Measurements from ENCODE around the gene MERTK. TPM values are rescaled to one million over a fixed set of nuclear protein-coding genes. Genes with fewer than 3 reads are reported as not detected.
"Not testable (repeated sequence)": the region's sequence is repeated elsewhere in the genome, so short reads cannot be mapped to it uniquely, and the experiment has no call there.

Gene MERTK
- total RNA-seq, 4 donors from 2014 or later, result 13.2 to 47.4 (median 32.3) TPM

- Histone ChIP-seq H3K27me3 (no peaks in the 10 kb centered on the region), H3K36me3 (no peaks in the 10 kb centered on the region), H3K4me3 (no peak overlapping the region), H3K9me3 (no peaks in the 10 kb centered on the region), H3K27ac (no peak overlapping the region), H3K4me1 (peaks cover 0 to 19% (median 0%) of the 10 kb centered on the region in 3 donors)
- TF ChIP-seq POLR2A (IDR thresholded peaks at IDR 0.05), result no peak
- no peak for TF ChIP-seq EP300 (IDR thresholded peaks at IDR 0.05)
- no peak for TF ChIP-seq POLR2AphosphoS5 (IDR thresholded peaks at IDR 0.05)
- TF ChIP-seq CTCF (IDR thresholded peaks at IDR 0.05), result no peak
- WGBS, 2 donors (ENCODE audit: low coverage in 1 of 2), result 72 to 94% methylated on average over 3 of the region's 3 CpGs
- ATAC-seq, result no peak
These were observed 136.5 kb downstream of the MERTK start for GRCh38 chr2:112034924-112035323.

- no peak overlapping the region for H3K27ac ChIP-seq
- TF ChIP-seq POLR2A (IDR thresholded peaks at IDR 0.05) (no peak), EP300 (IDR thresholded peaks at IDR 0.05) (no peak), CTCF (IDR thresholded peaks at IDR 0.05) (no peak), POLR2AphosphoS5 (IDR thresholded peaks at IDR 0.05) (no peak)
- 94 to 100% methylated on average over 1 of the region's 1 CpG for WGBS, 2 donors (ENCODE audit: low coverage in 1 of 2)
These were observed 137.4 kb downstream of the MERTK start for GRCh38 chr2:112035786-112036185.

GRCh38 chr2:112039556-112039955, 141.1 kb downstream of the MERTK start:
- H3K4me3 ChIP-seq, H3K4me1 ChIP-seq, ATAC-seq: not testable (repeated sequence)

More at GRCh38 chr2:112035786-112036185, 137.4 kb downstream of the MERTK start:
- Histone ChIP-seq H3K4me1 (peaks cover 0 to 19% (median 0%) of the 10 kb centered on the region in 3 donors), H3K36me3 (no peaks in the 10 kb centered on the region), H3K27me3 (no peaks in the 10 kb centered on the region), H3K4me3 (no peak overlapping the region), H3K9me3 (no peaks in the 10 kb centered on the region)
- no peak for ATAC-seq

GRCh38 chr2:112040066-112040465, 141.7 kb downstream of the MERTK start:
- WGBS, 2 donors (ENCODE audit: low coverage in 1 of 2), result 83 to 100% methylated on average over 1 of the region's 2 CpGs
- H3K4me1 ChIP-seq, H3K4me3 ChIP-seq, H3K9me3 ChIP-seq, H3K27me3 ChIP-seq, H3K36me3 ChIP-seq, H3K27ac ChIP-seq, ATAC-seq: not testable (repeated sequence)

More at GRCh38 chr2:112039556-112039955, 141.1 kb downstream of the MERTK start:
- WGBS, 2 donors (ENCODE audit: low coverage in 1 of 2), result 89 to 100% methylated on average over 1 to 2 of the region's 12 CpGs
- not testable (repeated sequence) for H3K27ac ChIP-seq, H3K9me3 ChIP-seq, H3K27me3 ChIP-seq, H3K36me3 ChIP-seq

- H3K27ac ChIP-seq, ATAC-seq, H3K9me3 ChIP-seq, H3K4me3 ChIP-seq, H3K36me3 ChIP-seq, H3K4me1 ChIP-seq, H3K27me3 ChIP-seq: not testable (repeated sequence)
- 79 to 100% methylated on average over 1 to 6 of the region's 6 CpGs for WGBS, 2 donors (ENCODE audit: low coverage in 1 of 2)
These were observed 143.1 kb downstream of the MERTK start for GRCh38 chr2:112041460-112041859.

- peaks cover 0 to 10% (median 0%) of the 10 kb centered on the region in 3 donors for H3K9me3 ChIP-seq
These were observed 147.1 kb downstream of the MERTK start for GRCh38 chr2:112045446-112046014.

GRCh38 chr2:112046231-112046630, 147.8 kb downstream of the MERTK start:
- no peaks in the 10 kb centered on the region for H3K27me3 ChIP-seq
- no peaks in the 10 kb centered on the region for H3K36me3 ChIP-seq
- no peak for TF ChIP-seq CTCF (IDR thresholded peaks at IDR 0.05)
- no peak for TF ChIP-seq POLR2A (IDR thresholded peaks at IDR 0.05)
- no peak for TF ChIP-seq POLR2AphosphoS5 (IDR thresholded peaks at IDR 0.05)
- TF ChIP-seq EP300 (IDR thresholded peaks at IDR 0.05), result no peak
- peaks cover 0 to 10% (median 0%) of the 10 kb centered on the region in 3 donors for H3K9me3 ChIP-seq
- ATAC-seq, result no peak
- peaks cover 0 to 17% (median 0%) of the 10 kb centered on the region in 3 donors for H3K4me1 ChIP-seq
- no peak overlapping the region for H3K27ac ChIP-seq
- H3K4me3 ChIP-seq, result no peak overlapping the region

More at GRCh38 chr2:112045446-112046014, 147.1 kb downstream of the MERTK start:
- Histone ChIP-seq H3K36me3 (no peaks in the 10 kb centered on the region), H3K4me3 (no peak overlapping the region), H3K27me3 (no peaks in the 10 kb centered on the region), H3K27ac (no peak overlapping the region), H3K4me1 (peaks cover 0 to 17% (median 0%) of the 10 kb centered on the region in 3 donors)
- no peak for TF ChIP-seq EP300 (IDR thresholded peaks at IDR 0.05)
- no peak for ATAC-seq

Data from gastroesophageal sphincter (tissue), 4 donors.